ENCODE measurements around the gene CTAGE8.
"Not testable (repeated sequence)": the region's sequence is repeated elsewhere in the genome, so short reads cannot be mapped to it uniquely, and the experiment has no call there.

The CTAGE8 gene

GRCh38 chr7:144256112-144256511 lies 13.0 kb downstream of the CTAGE8 start:
- no peak for DNase-seq

DNA sequence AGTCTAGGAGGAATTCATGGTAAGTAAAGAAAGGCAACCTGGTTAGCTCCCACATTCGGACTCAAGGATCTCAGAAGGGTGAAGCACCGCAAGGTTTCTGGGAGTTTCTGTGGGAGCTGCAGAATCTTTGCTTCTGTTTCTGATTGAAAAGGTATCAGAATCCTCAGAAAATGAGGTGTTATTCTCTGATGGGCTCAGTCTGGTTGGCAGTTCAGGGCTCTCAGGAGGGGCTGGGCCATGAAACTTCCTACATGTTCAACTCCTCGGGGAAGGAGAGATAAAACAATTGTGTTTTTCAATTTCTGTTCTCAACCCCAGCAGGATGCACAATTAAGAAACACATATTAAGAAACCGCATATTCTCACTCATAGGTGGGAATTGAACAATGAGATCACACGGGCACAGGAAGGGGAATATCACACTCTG lies 13.6 kb downstream of the CTAGE8 start:
- DNase-seq = no peak

DNA sequence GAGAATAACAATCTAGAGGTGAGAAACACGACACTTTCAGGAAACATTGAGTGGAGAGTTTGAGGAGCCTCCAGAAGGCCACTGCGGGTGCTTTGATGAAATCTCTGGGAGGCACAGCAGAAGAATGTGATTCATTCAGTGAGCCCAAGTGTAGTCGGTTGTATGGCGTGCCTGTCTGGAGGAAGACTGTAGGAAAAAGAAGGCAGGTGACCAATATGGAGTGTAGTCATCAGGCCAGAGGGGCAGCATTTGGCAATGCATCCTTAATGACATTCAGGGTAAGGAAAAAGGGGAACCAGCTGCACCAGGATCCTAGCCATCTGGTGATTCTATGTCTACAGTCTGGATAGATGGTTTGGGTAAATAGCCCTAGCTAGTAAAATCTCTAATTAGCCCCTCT lies 16.8 kb downstream of the CTAGE8 start:
- DNase-seq = not testable (repeated sequence)

DNA sequence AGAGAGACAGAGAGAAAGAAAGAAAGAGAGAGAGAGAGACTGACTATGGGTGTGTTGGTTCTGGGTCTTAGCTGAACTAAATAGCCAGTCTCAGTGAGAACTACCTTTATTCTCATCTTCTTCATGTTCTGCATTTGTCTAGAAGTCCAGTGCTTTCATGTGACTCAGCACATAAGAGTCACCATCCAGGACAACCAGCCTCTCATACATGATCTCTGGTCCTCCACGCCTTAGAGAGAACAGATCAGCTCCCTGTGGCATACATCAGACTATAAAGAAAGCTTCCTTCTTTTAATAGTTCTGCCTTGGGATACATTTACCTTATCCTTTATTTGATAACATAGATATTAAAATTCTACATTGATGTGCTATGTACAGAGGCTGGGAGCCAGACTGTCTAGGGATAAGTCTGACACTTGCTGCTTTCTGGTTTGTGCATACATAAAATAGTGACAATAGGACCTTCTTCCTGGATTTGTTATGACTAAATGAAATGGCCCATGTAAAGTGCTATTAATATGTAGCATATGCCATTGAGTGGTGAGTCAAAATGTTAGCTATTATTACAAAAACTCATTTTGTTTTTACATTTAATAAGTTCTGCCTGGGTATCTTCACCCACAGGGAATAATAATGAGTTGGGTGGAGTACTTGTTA lies 21.3 kb downstream of the CTAGE8 start:
- not testable (repeated sequence) for DNase-seq

DNA sequence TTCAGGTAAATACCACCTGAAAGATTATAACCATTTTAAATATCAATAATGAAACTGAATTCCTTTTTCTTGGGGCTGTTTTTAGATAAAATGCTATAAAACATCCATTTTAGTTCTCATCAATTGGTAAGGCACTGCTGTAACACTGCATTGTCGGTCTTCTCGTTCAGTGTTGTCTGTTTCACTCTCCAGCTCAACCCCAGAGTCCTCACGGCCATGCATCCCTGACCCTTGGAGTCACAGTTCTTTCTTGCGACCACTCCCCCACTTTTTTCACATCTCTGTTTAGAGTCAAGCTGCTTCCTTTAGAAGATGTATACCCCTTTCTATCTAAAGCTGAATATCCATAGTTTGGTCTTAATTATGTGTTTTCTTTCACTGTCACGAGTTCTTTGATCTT lies 22.1 kb downstream of the CTAGE8 start:
- DNase-seq = not testable (repeated sequence)

GRCh38 chr7:144245372-144245771 lies 23.7 kb downstream of the CTAGE8 start:
- not testable (repeated sequence) for DNase-seq

DNA sequence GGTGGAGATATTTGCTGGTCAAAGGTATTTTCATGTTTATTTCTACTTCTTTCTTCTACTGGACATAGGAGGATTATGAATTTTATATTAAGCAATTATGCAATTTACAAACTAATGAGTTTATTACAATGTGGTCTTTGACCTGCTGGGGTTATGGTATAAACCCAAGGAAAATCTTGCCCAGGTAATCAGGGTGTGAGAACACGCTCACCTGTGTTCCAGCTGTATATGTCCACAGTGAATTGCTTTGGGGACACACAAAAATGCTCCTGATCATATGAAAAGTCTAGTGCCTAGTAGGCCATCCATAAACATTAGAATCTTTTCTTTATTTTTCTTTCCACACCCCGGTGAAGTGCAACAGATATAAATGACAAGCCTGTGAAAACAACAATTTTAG lies 29.7 kb downstream of the CTAGE8 start, which contains the start of gene OR2A42:
Gene OR2A42, minus strand, starts transcription at position 241 of the 400 bp plus-strand sequence. CDS start 6,762 bp downstream, outside the sequence.
- not testable (repeated sequence) for DNase-seq

- DNase-seq = not testable (repeated sequence)
These were observed 30.5 kb downstream of the CTAGE8 start for GRCh38 chr7:144238530-144239082.

DNA sequence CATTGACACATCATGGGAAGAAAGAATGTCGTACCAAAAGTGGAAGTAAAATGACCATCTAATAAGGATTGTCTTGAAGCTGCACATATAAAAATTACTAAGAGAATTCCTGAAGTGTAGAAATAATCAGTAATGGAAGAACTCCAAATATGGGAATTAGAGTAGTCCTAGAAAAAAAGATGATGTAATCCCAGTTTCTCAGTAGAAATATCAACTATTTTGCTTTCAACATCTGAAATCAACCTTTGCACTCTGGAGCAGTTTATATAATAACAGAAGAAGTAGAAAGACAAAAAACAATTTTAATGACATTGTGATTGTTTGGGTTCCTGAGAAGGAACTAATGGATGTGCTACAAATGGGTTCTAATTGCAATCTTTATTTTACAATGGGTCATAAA lies 36.0 kb downstream of the CTAGE8 start:
- not testable (repeated sequence) for DNase-seq

- not testable (repeated sequence) for DNase-seq
These were observed 38.1 kb downstream of the CTAGE8 start for GRCh38 chr7:144231027-144231426.

GRCh38 chr7:144228810-144229209 lies 40.3 kb downstream of the CTAGE8 start:
- DNase-seq = not testable (repeated sequence)

GRCh38 chr7:144226866-144227265 lies 42.2 kb downstream of the CTAGE8 start:
- DNase-seq = not testable (repeated sequence)

DNA sequence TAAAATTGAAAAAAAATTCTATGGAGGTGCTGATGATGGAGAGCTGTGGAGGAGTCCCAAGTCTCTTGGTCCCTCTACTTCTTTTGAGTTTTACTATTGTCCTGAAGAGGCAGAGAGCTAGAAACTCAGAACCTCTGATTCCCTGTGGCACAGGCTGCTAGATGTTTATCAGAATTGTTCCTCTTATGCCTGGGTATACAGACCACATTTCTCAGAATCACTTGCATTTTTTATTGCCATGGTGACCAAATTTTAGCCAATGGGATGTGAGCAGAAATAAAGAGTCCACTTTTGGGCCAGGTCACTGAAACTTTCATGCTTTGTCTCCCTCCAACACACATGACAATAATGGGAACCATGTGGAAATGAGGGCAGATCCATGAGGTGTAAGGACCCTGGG lies 45.4 kb downstream of the CTAGE8 start:
- not testable (repeated sequence) for DNase-seq

DNA sequence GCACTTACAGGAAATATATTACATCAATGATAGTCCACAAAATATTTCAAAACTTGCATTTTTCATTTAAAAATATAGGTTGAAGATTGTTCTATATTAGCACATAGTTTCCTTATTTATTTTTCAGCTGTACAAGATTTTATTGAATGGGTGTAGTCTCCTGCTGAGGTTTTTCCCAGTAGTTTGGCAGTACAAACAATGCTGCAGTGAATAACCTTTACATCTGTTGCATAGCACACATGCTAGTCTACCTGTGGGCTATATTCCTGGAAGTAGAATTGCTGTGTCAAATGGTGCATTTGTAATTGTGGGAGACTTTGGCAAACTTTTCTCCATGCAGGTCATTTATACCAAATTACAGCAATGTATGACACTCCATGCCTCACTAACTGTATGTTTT lies 48.6 kb downstream of the CTAGE8 start:
- not testable (repeated sequence) for DNase-seq

GRCh38 chr7:144219149-144219548 lies 49.9 kb downstream of the CTAGE8 start:
- not testable (repeated sequence) for DNase-seq

DNA sequence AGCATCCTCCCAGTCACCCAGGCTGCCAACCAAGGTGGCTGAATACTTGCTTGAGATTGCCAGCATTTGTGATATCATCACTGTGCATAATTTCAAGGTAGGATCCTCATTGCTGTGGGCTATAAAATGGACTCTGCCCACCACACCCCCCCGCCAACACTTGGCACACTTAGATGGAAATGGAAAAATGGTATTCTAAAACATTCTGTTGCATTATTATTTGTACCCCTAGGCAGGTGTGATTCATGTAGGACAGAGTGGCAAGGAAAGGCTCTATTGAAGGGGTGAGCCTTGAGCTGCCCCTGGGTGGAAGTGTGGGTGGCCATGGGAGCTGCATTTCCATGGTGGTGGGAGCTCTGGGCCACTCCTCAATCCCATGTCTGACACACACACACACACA lies 50.5 kb downstream of the CTAGE8 start:
- DNase-seq = not testable (repeated sequence)

GRCh38 chr7:144217200-144217599 lies 51.9 kb downstream of the CTAGE8 start:
- not testable (repeated sequence) for DNase-seq
